HS-27A (cell line): ENCODE results near the gene GPR146.
"Not testable (repeated sequence)": the region's sequence is repeated elsewhere in the genome, so short reads cannot be mapped to it uniquely, and the experiment has no call there.

Experiments used
- DNase-seq: peaks from one replicate; pipeline ENCODE4 v3.0.0-alpha.2; 2012; ENCODE audit warnings: low read depth, missing footprints

The GPR146 gene

GRCh38 chr7:1044189-1045068, at the start of gene GPR146:
GPR146 (plus strand) TSS chr7:1044546; CDS start chr7:1057516, 12,970 bp downstream.
- DNase-seq: no peak

- no peak for DNase-seq
Observed at GRCh38 chr7:994592-995308, 49.6 kb upstream of the GPR146 start.

- no peak for DNase-seq
Observed at GRCh38 chr7:995571-995970, 48.8 kb upstream of the GPR146 start.

GRCh38 chr7:996079-996872, 48.1 kb upstream of the GPR146 start:
- no peak for DNase-seq

- no peak for DNase-seq
Observed at GRCh38 chr7:997404-998395, 46.6 kb upstream of the GPR146 start.

DNA sequence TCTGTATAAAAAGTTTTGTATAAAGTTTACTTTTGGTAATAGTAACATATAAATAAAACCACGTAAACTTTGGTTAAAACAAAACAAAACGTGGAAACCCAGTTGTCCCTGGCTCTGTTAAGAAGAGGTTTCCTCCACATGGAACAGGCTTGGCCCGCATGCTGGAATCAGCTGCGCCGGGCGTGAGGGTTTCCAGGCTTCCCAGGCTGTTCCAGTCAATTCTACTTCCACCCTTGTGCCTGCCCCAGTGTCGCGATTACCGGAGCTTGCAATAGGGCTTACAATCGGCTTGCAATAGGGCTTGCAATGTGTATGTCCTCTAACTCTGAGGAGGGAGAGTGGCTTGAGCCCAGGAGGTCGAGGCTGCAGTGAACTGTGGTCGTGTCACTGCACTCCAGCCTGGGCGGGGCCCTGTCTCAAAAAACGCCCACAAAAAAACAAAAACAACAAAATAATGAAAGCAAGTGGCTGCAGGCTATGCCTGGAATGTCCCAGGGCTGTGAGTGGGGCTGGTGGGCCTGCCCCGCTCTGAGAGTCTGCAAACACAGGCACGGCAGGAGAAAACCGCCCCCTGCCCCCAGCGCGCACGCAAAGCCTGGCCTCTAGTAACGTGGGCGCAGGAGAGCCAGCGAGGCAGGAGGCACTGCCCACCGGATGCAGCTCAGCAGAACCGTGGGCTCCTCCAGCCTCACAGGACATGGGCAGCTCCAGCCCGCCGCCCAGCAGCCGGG, 45.0 kb upstream of the GPR146 start:
- DNase-seq: no peak

DNA sequence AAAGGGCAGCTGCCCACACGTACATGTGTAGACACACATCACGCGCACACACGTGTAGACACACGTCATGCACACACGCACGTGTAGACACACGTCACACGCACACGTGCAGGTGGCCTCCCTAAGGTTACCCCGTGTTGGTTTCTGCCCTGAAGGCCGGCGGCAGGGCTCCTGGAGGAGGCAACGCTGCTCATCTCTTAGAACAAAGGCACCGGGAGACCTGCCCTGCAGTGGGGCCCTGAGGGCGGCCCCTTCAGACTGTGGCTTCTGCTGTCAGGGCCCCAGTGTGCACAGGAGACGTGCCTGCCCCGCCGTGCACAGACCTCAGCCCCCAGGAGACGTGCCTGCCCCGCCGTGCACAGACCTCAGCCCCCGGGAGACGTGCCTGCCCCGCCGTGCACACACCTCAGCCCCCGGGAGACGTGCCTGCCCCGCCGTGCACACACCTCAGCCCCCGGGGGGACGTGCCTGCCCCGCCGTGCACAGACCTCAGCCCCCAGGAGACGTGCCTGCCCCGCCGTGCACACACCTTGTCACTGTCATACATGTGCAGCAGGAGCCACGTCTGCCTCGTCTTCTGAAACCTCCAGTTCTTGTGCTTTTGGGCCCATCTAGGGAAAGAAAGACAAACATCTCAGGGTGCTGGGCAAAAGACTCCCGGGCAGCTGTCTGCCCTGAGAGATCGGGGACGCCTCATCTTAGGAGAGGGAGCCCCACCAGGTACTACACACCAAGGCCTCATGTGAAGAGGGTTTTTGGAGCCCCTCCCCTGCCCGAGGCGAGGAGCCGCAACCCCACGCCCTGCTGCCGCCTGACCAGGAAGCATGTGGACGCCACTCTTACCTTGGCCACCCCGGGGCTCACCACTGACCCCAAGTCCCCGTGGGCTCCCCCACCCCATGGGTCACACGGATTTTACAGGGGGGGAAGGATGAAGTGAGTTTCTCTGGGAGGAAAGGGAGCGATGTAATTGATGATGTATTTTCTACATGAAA, 44.1 kb upstream of the GPR146 start:
- no peak for DNase-seq

GRCh38 chr7:1001069-1001770, 43.1 kb upstream of the GPR146 start:
- not testable (repeated sequence) for DNase-seq

DNA sequence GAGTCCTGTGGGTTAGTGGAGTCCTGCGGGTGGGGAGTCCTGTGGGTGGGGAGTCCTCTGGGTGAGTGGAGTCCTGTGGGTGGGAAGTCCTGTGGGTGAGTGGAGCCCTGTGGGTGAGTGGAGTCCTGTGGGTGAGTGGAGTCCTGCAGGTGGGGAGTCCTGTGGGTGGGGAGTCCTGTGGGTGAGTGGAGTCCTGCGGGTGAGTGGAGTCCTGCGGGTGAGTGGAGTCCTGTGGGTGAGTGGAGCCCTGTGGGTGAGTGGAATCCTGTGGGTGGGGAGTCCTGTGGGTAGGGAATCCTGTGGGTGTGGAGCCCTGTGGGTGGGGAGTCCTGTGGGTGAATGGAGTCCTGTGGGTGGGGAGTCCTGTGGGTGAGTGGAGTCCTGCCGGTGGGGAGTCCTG, 42.3 kb upstream of the GPR146 start:
- DNase-seq: not testable (repeated sequence)

GRCh38 chr7:1002445-1002844, 41.9 kb upstream of the GPR146 start:
- DNase-seq: not testable (repeated sequence)

- DNase-seq: no peak
Observed at GRCh38 chr7:1004018-1004852, 40.1 kb upstream of the GPR146 start.

- no peak for DNase-seq
Observed at GRCh38 chr7:1005303-1005702, 39.0 kb upstream of the GPR146 start.

GRCh38 chr7:1007901-1008300, 36.4 kb upstream of the GPR146 start:
- no peak for DNase-seq

- DNase-seq: no peak
Observed at GRCh38 chr7:1008733-1009363, 35.5 kb upstream of the GPR146 start.

GRCh38 chr7:1009747-1010146, 34.6 kb upstream of the GPR146 start:
- DNase-seq: no peak

- no peak for DNase-seq
Observed at GRCh38 chr7:1010226-1010625, 34.1 kb upstream of the GPR146 start.
